ENCODE results near the gene PTCSC3. TPM values are rescaled to one million over a fixed set of nuclear protein-coding genes. Genes with fewer than 3 reads are reported as not detected.

Gene PTCSC3
- total RNA-seq, 2 experiments from 2014 or later: not detected

- Mint-ChIP-seq H3K4me3 (no peak overlapping the region), H3K9me3 (no peaks in the 10 kb centered on the region)
Measured at GRCh38 chr14:36134038-36134437, 42.5 kb downstream of the PTCSC3 start.

GRCh38 chr14:36132826-36133225 is 43.7 kb downstream of the PTCSC3 start:
- ATAC-seq: no peak
- H3K4me3 Mint-ChIP-seq: no peak overlapping the region
- ChIA-PET CTCF (no interaction called here), POLR2A (no interaction called here)
- no peaks in the 10 kb centered on the region for H3K36me3 Mint-ChIP-seq (ENCODE audit: low read depth)
- H3K27me3 Mint-ChIP-seq: peaks cover 14% of the 10 kb centered on the region
- TF ChIP-seq CTCF (IDR thresholded peaks at IDR 0.05): no peak
- no peaks in the 10 kb centered on the region for H3K4me1 Mint-ChIP-seq (ENCODE audit: low read depth)
- no peak for DNase-seq
- intact Hi-C loops (cut with micrococcal nuclease): no loop called here
- H3K27ac Mint-ChIP-seq: no peak overlapping the region
- H3K9me3 Mint-ChIP-seq: no peaks in the 10 kb centered on the region

More at GRCh38 chr14:36134038-36134437, 42.5 kb downstream of the PTCSC3 start:
- Mint-ChIP-seq H3K4me1 (ENCODE audit: low read depth) (no peaks in the 10 kb centered on the region), H3K36me3 (ENCODE audit: low read depth) (no peaks in the 10 kb centered on the region), H3K27me3 (peaks cover 11% of the 10 kb centered on the region), H3K27ac (no peak overlapping the region)
- DNase-seq (no peak), ATAC-seq (no peak)
- POLR2A ChIA-PET: no interaction called here
- CTCF ChIA-PET: no interaction called here
- no peak for TF ChIP-seq CTCF (IDR thresholded peaks at IDR 0.05)
- intact Hi-C loops (cut with micrococcal nuclease): no loop called here

GRCh38 chr14:36130186-36130585 is 46.3 kb downstream of the PTCSC3 start:
- DNase-seq (no peak), ATAC-seq (no peak)
- Mint-ChIP-seq H3K4me3 (no peak overlapping the region), H3K36me3 (ENCODE audit: low read depth) (no peaks in the 10 kb centered on the region), H3K27me3 (peaks cover 22% of the 10 kb centered on the region), H3K27ac (no peak overlapping the region), H3K9me3 (no peaks in the 10 kb centered on the region), H3K4me1 (ENCODE audit: low read depth) (no peaks in the 10 kb centered on the region)
- no peak for TF ChIP-seq CTCF (IDR thresholded peaks at IDR 0.05)
- intact Hi-C loops (cut with micrococcal nuclease): no loop called here
- ChIA-PET CTCF (no interaction called here), POLR2A (no interaction called here)

- ChIA-PET CTCF (no interaction called here), POLR2A (no interaction called here)
- Mint-ChIP-seq H3K27me3 (peaks cover 24% of the 10 kb centered on the region), H3K9me3 (no peaks in the 10 kb centered on the region), H3K36me3 (ENCODE audit: low read depth) (no peaks in the 10 kb centered on the region), H3K27ac (no peak overlapping the region), H3K4me1 (ENCODE audit: low read depth) (no peaks in the 10 kb centered on the region), H3K4me3 (no peak overlapping the region)
- no peak for TF ChIP-seq CTCF (IDR thresholded peaks at IDR 0.05)
- DNase-seq (no peak), ATAC-seq (no peak)
- intact Hi-C loops (cut with micrococcal nuclease): no loop called here
Measured at GRCh38 chr14:36129181-36129580, 47.3 kb downstream of the PTCSC3 start.

GRCh38 chr14:36113341-36113740 is 63.2 kb downstream of the PTCSC3 start:
- POLR2A ChIA-PET: no interaction called here
- no peak for TF ChIP-seq CTCF (IDR thresholded peaks at IDR 0.05)
- Mint-ChIP-seq H3K4me1 (ENCODE audit: low read depth) (no peaks in the 10 kb centered on the region), H3K4me3 (no peak overlapping the region), H3K27me3 (peaks cover 3% of the 10 kb centered on the region), H3K36me3 (ENCODE audit: low read depth) (no peaks in the 10 kb centered on the region), H3K9me3 (no peaks in the 10 kb centered on the region), H3K27ac (no peak overlapping the region)
- no peak for DNase-seq
- CTCF ChIA-PET: no interaction called here
- intact Hi-C loops (cut with micrococcal nuclease): no loop called here
- no peak for ATAC-seq

Measured in activated CD8-positive, alpha-beta T cell treated with anti-CD3 and anti-CD28 coated beads for 36 hours (primary cell).